Measurements from ENCODE around the gene ADAM30. TPM values are rescaled to one million over a fixed set of nuclear protein-coding genes. Genes with fewer than 3 reads are reported as not detected.

The ADAM30 gene
- total RNA-seq, 2 experiments from 2014 or later = not detected

- TF ChIP-seq CTCF (IDR thresholded peaks at IDR 0.05) = no peak
- Mint-ChIP-seq H3K9me3 (peaks cover 4% of the 10 kb centered on the region), H3K27ac (no peak overlapping the region), H3K27me3 (peaks cover 3% of the 10 kb centered on the region), H3K36me3 (ENCODE audit: low read depth) (peaks cover 16% of the 10 kb centered on the region), H3K4me1 (ENCODE audit: low read depth) (no peaks in the 10 kb centered on the region), H3K4me3 (no peak overlapping the region)
- CTCF ChIA-PET = no interaction called here
- POLR2A ChIA-PET = no interaction called here
- intact Hi-C loops (cut with micrococcal nuclease) = no loop called here
- ATAC-seq (no peak), DNase-seq (no peak)
Measured at GRCh38 chr1:119910618-119911017, 14.3 kb upstream of the ADAM30 start.

- ChIA-PET CTCF (no interaction called here), POLR2A (no interaction called here)
- no peak for TF ChIP-seq CTCF (IDR thresholded peaks at IDR 0.05)
- DNase-seq = no peak
- no peaks in the 10 kb centered on the region for H3K4me1 Mint-ChIP-seq (ENCODE audit: low read depth)
- peaks cover 11% of the 10 kb centered on the region for H3K36me3 Mint-ChIP-seq (ENCODE audit: low read depth)
- H3K27ac Mint-ChIP-seq = no peak overlapping the region
- intact Hi-C loops (cut with micrococcal nuclease) = no loop called here
- H3K27me3 Mint-ChIP-seq = peaks cover 3% of the 10 kb centered on the region
- no peak overlapping the region for H3K4me3 Mint-ChIP-seq
- no peak for ATAC-seq
- H3K9me3 Mint-ChIP-seq = peaks cover 8% of the 10 kb centered on the region
Measured at GRCh38 chr1:119909890-119910596, 13.7 kb upstream of the ADAM30 start.

GRCh38 chr1:119908661-119909060 is 12.3 kb upstream of the ADAM30 start:
- no peak overlapping the region for H3K4me3 Mint-ChIP-seq
- CTCF ChIA-PET = interaction anchor here (1.5 kb wide), 1 partner anchor 23 kb away, joined by 4 read pairs; no protein-coding TSS in a partner anchor

GRCh38 chr1:119906927-119907652 is 10.8 kb upstream of the ADAM30 start:
- intact Hi-C loops (cut with micrococcal nuclease) = no loop called here
- no peak overlapping the region for H3K27ac Mint-ChIP-seq
- ChIA-PET POLR2A (no interaction called here), CTCF (interaction anchor here (1.5 to 1.8 kb wide), 2 partner anchors 20 to 21 kb away, joined by 4 to 6 read pairs; no protein-coding TSS in a partner anchor)
- H3K36me3 Mint-ChIP-seq (ENCODE audit: low read depth) = no peaks in the 10 kb centered on the region
- H3K9me3 Mint-ChIP-seq = peaks cover 12% of the 10 kb centered on the region
- ATAC-seq (no peak), DNase-seq (no peak)
- peaks cover 7% of the 10 kb centered on the region for H3K27me3 Mint-ChIP-seq
- no peak for TF ChIP-seq CTCF (IDR thresholded peaks at IDR 0.05)
- H3K4me3 Mint-ChIP-seq = no peak overlapping the region
- no peaks in the 10 kb centered on the region for H3K4me1 Mint-ChIP-seq (ENCODE audit: low read depth)

More at GRCh38 chr1:119908661-119909060, 12.3 kb upstream of the ADAM30 start:
- Mint-ChIP-seq H3K27ac (no peak overlapping the region), H3K36me3 (ENCODE audit: low read depth) (no peaks in the 10 kb centered on the region), H3K9me3 (peaks cover 12% of the 10 kb centered on the region), H3K27me3 (peaks cover 4% of the 10 kb centered on the region), H3K4me1 (ENCODE audit: low read depth) (no peaks in the 10 kb centered on the region)
- no peak for ATAC-seq
- no peak for DNase-seq
- POLR2A ChIA-PET = no interaction called here
- intact Hi-C loops (cut with micrococcal nuclease) = no loop called here
- no peak for TF ChIP-seq CTCF (IDR thresholded peaks at IDR 0.05)

GRCh38 chr1:119903443-119903835 is 7.1 kb upstream of the ADAM30 start:
- POLR2A ChIA-PET = no interaction called here

More at GRCh38 chr1:119903443-119903835, 7.1 kb upstream of the ADAM30 start:
- Mint-ChIP-seq H3K27me3 (peaks cover 9% of the 10 kb centered on the region), H3K27ac (no peak overlapping the region), H3K36me3 (ENCODE audit: low read depth) (no peaks in the 10 kb centered on the region), H3K9me3 (peaks cover 12% of the 10 kb centered on the region), H3K4me1 (ENCODE audit: low read depth) (no peaks in the 10 kb centered on the region), H3K4me3 (no peak overlapping the region)
- intact Hi-C loops (cut with micrococcal nuclease) = no loop called here
- no peak for TF ChIP-seq CTCF (IDR thresholded peaks at IDR 0.05)
- CTCF ChIA-PET = interaction anchor here (1.2 kb wide), 1 partner anchor 32 kb away, joined by 3 read pairs; no protein-coding TSS in a partner anchor
- ATAC-seq = no peak
- DNase-seq = no peak
